ENCODE results near the gene GAS6.

Gene GAS6

DNA sequence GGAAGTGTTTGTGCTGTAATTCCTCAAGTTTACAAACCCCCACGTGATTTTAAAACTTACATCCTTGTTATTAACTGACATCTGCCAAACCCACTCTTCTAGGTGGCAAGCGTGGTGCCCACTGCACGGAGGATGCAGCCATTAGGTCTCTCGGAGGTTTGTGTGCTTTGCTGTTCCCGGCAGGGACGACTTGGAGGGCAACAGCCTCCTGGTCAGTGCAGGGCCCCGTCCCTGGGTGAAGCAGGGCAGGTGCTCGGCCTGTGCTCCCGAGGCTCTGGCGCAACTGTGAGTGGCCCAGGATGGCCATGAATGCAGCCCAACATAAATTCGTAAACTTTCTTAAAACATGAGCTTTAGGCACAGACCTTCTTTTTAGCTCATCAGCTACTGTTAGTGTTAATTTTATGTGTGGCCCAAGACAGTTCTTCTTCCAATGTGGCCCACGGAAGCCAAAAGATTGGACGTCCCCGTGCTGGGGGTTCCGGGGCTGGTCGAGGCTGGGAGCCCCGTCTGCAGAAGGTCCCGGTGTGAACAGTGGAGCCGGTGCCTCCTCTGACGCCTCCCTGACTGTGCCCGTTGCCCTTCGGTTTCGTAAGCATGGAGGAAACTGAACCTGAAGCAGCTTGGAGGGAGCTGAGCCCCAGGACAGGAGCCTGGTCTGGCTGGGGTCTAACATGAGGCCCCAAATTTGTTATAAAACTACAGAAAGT lies 11.9 kb downstream of the GAS6 start:
- no peak for DNase-seq (ENCODE audit: low spot score)

DNA sequence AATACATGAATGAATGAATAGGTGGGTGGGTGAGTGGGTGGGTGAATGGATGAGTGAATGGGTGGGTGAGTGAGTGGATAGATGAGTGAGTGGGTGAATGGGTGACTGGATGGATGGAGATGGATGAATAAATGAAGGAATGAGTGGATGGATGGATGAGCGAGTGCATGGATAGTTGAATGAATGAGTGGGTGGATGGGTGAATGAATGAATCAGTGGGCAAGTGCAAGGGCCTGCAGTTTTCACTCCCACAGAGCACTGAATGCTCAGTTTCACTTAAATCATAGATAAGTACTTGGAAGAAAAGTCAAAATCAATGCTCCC lies 12.4 kb downstream of the GAS6 start:
- DNase-seq (ENCODE audit: low spot score) = no peak

DNA sequence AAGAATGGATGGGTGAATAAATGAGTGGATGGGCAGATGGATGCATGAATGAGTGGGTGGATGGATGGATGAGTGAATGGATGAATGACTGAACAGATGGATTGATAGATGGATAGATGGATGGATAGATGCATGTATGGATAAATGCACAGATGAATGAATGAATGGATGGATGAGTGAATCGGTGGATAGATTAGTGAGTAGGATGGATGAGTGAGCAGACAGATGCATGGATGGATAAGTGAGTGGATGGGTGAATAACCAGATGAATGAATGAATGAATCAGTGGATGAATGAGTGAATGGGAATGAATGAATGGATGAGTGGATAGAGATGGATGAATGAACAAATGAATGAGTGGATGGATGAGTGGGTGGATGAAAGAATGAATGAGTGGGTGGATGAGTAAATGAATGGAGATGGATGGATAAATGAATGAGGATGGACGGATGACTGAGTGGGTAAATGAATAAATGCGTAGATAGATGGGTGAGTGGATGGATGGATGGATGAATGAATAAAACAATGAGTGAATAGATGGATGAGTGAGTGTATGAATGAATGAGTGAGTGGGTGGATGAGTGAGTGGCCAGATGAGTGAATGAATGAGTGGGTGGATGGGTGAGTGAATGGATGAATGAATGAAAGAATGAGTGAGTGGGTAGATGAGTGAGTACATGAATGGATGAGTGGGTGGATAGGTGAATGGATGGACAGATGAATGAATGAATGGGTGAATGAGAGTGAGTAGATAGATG lies 13.0 kb downstream of the GAS6 start:
- DNase-seq (ENCODE audit: low spot score) = no peak

DNA sequence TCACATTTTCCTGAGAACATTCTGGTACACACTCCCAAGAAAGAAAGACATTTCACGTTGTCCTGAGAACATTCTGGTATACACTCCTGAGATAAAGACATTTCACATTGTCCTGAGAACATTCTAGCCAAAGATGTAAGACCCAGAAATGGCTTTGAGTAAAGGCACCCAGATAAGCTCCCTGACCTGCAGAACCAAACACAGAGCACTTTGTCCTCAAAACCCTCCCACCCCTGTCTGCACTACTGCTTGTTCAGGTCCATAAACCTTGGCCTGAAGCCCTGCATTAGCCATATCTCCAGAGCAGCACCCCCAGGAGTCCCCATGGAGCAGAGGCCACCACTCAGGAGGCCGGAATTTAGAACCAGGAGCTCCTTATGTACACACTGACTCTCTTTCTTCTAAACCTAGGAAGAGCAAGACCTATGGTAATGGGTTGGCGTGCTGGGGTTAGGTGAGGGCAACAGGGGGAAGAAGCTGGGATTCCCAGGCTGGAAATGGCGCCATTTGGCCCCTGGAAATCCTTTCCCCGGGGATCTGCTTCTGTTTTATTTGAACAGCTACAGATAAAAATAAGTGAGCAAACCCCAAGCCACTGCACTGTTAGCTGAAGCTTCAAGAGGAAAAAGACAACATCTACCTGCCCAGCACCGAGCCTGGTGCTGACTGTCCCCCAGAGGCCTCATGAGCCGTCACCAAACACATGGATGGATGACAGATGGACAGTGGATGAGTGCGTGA lies 13.7 kb downstream of the GAS6 start:
- no peak for DNase-seq (ENCODE audit: low spot score)

DNA sequence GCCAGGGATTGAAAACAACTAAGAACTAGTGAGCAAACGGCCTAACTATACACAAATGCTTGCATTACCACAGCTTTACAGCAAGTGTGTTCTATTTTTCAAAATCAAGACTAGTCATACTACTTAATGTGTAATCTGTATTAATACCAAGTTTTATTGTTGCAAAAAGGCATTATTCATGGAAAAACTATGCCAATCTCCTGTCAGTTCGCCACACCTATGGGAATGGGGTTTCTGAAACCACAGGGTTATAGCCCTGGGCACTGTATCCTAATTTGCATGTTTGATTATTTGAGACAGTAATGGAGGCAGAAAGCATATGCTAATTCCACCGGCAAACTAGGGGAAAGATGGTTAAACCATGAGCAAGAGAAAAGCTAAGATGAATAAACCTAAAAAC lies 14.3 kb downstream of the GAS6 start:
- DNase-seq (ENCODE audit: low spot score) = no peak

DNA sequence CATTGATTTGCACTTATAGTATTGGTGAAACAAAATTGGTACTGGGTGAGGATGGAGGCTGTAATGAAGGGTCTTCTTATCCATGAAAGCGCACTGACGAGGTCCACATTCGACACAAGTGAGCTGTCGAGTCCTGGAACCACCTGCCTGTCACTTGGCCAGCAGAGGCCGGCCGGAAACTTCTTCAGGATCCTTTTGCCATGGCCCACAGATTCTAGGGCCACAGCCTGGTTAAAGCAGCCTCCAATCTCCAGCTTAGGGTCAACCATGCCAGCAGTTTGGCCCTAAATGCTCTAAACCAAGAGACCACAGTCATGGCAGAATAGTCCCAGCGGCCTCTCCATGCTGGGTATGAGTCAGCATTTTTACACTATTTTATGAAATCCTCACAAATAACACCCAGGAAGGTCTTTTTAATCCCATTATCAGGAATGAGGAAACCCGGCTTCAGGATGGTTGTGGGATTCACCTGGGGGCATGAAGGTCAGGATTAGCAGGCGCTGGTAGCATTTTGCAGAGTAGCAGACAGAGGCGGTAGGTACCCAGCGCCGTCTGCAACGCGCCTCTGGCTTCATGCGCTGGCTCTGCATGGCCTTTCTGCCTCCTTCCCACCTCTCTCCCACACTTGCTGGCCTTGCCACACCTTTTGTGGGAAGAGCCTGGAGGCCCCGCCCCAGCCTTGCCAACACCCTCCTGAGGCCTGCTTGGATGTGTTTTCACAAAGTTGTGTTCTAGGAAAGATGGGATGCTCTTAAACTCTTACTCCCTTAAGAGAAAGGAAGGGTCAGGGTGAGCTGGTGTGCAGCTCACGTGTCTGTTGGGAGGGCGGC lies 15.2 kb downstream of the GAS6 start:
- no peak for DNase-seq (ENCODE audit: low spot score)

DNA sequence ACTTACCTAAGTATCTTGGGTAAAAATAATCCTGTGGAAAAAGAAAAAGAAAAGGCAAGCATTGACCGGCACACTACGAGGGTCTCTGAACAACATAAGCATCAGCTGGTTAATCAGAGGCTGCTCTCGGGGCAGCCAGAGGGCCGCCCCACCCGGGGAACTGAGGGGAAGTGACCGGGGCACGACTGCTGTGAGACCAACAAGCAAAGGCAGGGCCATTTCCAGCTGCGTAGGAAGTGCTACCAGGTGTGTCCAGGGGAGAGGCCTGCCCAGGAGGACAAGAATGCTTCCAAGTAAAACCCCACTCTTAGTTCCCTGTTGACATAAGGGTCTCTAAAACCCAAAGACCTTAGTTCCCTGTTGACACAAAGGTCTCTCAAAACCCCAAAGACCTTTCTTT lies 15.9 kb downstream of the GAS6 start:
- no peak for DNase-seq (ENCODE audit: low spot score)

DNA sequence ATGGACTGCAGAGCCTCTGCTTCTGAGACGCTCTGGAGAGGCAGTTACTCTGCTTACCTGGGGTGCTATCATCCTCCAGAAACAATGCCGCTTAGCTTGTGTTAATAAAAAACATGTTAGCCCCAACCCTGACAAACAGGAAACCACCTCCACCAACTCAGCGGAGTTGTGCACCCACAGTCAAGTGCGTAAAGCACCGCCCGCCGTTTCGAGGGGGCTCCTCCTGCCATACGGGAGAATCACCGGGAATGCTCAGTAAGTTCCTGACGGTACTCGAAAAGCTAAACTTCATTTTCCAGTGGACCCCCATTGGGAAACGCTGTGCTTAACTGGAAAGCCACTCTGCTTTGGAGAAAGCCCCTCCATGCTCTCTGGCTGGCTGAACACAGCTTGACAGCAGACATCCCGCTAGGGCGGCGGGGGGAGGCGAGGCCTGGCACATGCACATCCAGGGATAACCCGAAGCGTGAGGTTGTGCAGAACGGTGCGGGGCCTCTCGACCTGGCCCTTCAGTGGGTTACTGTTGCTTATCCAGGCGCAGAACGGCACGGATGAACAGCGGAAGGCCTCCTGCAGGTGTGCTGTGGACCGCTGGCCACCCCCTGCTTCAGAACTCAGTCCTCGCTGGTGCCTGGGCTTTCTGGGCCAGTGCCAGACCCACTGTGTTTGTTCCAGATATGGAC lies 17.1 kb downstream of the GAS6 start:
- no peak for DNase-seq (ENCODE audit: low spot score)

DNA sequence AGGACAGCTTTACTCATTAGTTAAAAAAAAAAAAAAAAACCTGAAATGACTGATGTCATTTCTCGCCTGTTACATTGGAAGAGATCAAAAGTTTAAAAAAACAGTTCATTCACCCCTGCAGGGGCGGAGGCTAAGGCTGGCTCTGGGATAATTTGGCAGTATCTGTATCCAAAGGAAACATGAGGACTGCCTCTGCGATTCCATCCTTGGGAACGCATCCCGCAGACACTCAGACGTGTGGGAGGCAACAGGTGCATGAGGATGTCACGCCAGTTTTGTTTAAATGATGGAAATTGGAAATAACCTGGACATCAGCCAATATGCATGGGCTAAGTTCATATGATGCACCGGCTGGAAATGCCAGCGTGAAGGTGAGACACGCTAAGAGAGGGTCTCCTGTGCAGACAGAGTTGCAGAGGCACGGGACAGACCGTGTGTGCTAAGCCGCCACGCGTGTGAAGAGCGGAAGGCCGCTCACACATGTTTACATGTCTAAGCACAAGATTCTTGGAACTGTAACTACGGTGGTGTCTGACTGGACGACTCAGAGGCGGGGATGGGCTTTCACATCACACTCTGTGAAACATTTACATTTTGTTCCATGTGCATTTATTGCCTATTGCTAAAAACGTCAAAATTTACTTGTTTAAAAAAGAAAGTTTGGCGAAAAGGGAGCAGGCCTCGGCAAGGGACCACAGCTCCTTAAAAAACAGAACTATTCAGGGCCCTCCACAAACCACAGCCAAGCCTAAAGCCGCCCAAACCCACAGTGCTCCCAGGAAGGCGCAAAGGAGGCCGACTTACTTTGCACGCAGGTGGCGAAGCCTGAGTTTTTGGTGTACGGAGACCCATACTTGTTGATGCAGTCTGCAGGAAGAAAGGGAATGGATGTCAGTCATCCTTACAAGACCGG lies 17.9 kb downstream of the GAS6 start:
- no peak for DNase-seq (ENCODE audit: low spot score)

DNA sequence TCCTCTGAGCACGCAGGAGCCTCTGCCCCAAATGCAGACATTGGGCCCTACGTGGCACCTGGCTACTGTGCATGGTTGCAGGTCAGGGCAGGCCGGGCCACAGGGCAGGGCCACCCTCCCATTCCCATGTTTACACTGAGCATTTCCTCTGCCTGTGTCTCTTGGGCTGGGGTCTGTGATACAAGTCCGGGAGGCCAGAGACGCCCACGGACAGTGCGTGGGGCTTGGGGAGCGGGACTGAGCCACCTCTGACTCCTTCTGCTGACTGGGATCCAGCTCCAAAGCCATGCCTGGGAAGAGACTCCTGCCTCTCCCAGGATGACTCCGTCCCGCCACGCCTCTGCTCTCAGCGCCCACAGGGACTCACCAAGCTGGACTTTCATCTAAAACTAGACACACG lies 18.8 kb downstream of the GAS6 start:
- DNase-seq (ENCODE audit: low spot score) = no peak

DNA sequence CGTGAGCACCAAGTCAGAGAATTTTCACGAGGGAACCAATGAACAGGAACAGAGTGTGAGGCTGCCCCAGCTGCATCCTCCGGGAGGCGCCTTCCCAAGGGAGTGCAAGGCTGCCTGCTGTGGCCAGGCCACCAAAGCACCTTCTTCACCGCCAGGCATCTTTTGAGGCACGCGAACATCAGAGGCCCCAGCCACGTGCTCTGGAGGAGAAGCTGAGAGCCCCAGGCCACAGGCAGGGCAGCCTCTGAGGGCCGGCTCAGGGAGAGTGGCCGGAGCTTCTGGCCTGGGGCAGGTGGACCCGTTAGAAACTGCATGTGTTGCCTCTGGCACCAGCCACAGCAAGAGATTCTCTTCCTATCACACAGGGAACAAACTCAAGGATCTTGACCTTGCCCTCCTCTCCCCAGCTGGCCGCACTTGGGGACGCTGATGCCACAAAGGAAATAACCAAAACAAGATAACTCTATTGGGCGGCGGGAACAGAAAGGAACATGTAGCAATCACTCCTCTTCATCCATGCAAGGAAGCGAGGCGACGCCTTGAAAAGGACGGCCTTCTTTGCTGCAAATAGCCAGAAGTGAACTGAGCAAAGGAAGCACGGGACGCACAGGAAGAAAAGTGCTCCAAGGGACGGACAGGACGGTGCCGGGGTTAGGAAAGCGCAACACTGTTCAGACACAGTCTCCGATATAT lies 19.9 kb downstream of the GAS6 start:
- DNase-seq (ENCODE audit: low spot score) = no peak

DNA sequence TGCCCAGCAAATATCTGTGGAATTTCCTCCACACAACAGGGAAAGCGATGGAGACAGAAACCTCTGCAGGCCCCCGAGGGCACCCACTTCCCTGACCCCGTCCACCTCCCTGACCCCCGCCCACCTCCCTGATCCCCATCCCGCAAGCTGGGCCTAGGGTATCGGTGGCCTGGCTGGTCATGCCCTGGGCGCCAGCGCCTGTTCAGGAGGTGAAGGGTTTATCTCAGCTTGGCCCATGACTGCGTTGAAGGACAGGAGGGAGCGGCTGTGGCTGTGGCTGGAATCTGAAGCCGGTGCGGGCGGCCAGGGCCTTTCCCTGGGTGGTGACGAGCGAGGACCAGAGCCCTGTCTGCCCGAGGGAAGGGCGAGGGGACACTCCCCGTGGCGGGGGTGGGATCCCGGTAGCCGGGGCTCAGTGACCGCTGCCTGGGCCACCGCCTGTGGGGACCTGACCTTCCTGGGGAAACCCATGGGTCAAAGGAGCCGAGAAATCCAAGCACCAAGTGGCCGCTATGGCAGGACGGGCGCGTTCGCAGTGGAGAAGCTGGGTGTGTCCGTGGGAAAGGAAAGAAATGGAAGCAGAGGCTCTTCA lies 20.7 kb downstream of the GAS6 start:
- DNase-seq (ENCODE audit: low spot score) = no peak

DNA sequence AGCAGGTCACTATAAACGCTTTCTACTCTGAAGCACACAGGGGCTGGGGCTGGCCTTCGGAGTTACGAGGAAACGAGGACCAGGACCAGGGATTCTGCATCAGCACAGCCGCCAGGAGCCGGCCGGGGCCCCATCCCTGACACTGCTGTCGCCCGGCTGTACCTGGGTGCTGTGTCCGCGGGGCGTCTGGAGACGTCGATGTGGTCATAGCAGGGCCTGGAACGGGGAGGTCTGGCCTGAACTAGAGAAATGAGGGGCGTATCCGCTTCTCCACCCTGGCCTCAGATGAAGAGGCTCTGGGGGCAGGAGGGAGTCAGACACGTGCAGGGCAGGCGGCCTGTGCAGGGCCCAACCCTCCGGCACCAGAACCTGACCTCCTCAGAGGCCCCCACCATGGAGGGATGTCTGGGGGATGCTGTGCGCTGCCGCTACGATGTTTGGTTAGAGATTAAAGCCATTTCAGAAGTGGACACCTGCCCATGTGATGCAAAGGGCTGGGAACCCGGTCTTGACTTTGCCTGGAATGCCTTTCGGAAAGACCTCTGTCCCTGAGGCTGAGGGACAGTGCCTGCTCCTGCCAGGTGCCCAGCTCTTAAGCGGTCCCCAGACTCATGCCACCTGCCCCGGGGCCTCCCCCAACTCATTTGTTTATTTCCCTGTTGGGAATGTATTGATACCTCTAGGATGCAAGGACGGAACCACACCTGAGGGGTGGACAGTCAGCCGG lies 21.4 kb downstream of the GAS6 start:
- DNase-seq (ENCODE audit: low spot score) = no peak

DNA sequence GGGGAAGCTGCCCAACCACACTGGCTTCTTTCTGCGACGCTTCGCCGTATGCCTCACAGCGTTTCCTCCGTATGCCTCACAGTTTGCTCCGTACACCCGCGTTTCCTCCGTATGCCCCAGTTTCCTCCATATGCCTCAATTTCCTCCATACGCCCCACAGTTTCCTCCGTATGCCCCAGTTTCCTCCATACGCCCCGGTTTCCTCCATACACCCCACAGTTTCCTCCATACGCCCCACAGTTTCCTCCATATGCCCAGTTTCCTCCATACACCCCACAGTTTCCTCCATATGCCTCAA lies 22.6 kb downstream of the GAS6 start:
- DNase-seq (ENCODE audit: low spot score) = no peak

DNA sequence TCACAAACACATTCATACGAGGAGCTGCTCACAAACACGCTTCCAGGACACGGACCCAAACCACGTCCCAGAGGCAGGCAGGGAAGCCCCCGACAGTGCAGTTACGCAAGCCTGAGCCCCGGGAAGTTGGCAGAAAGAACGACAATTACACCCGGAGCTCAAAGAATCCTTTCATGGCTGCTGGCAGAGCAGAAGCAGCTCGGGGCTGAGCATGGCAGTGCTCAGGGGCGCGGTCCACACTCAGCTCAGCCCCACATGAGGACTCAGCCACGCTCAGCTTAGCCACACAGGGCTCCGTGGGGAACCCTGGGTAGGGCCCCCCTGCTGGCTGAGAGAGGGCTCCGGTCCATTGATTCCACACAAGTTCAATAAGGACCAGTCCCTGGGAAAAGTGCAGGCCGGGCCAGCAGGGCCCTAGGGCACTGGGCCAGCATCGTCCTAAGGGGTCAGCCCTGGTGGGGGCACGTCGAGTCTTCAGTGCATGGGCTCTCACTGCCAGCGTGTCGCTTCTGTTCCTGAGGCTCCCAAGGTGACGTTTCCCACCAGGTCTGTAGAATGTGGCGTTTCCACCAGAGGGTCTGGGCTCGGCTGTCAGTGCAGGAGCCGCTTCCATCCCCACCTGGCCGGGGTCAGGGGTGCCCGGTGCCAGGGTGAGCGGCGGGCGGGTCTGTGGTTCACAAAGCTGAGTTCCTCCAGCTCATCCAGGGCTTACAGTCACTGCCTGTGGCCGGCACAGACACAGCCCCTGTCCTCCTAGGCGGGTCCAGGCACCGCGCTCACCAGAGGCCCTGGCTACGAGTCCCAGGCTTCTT lies 23.1 kb downstream of the GAS6 start:
- no peak for DNase-seq (ENCODE audit: low spot score)

DNA sequence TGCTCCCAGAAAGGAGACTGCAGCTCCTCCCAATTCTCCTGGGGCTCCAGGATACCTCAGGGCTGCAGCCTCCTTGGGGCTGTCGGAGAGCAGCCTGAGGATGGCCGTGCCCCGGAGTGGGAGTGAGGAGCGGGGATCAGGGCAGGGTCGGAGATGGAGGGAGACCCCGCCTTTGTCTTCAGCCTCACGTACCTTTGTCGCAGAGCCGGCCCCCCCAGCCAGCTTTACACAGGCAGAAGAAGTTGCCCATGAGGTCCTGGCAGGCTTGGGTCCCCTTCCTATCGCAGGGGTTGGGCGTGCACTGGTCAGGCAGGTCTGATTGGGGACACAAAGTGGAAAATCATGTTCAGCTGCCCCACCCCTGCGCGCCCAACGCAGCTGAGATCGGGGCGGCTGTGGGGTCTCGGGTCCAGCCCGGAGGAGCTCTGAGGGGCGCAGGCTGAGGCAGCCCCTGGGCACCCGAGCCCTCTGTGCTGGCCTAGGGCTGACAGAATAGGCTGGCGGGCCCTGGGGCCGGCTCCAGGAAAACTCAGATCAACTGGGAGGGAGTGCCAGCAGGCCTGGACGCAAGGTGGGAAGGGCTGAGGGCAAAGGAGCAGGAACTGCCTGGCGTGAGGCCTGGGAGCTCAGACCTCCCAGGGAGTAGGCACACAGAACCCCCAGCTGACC lies 24.2 kb downstream of the GAS6 start:
- DNase-seq (ENCODE audit: low spot score) = no peak

DNA sequence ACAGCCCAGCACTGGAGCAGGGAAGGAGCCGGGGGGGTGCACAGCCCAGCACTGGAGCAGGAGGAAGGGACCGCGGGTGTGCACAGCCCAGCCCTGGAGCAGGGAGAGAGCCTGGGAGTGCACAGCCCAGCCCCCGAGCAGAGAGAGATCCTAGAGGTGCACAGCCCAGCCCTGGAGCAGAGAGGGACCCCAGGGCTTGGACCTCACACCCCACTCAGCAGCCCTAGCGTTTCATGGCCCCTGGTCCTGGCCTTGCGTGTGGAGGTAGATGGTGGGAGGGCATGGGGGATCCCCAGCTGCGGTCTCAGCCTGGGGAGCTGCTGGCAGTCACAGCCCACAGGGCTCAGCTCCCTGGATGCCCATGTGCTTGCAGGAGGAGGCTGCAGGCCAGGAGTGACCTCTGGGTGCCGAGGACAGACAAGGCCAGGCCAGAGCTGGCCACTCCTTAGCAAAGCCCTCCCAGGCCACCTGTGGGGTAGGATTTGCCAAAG lies 25.1 kb downstream of the GAS6 start:
- DNase-seq (ENCODE audit: low spot score) = no peak

All from GM03348 (cell line).